HepG2 (cell line): Measurements from ENCODE around the gene MYBPC3. TPM values are rescaled to one million over a fixed set of nuclear protein-coding genes. Genes with fewer than 3 reads are reported as not detected.

Source experiments
- CCDC6 ChIP-seq: sonication (generic); formaldehyde crosslinking; IDR thresholded peaks from 2 replicates; pipeline ENCODE4 v1.8.1; 2022; ENCODE audit warnings: mild to moderate bottlenecking, missing genetic modification reagents, moderate library complexity
- GFI1 ChIP-seq: sonication (generic); formaldehyde crosslinking; IDR thresholded peaks from 2 replicates; pipeline ENCODE4 v1.5.0; 2020; ENCODE audit warnings: missing genetic modification reagents, mild to moderate bottlenecking, borderline replicate concordance
- HDAC2 ChIP-seq: sonication (generic); formaldehyde crosslinking; IDR thresholded peaks from 2 replicates; pipeline ENCODE4 v1.4.0; 2020; ENCODE audit warnings: missing genetic modification reagents
- KAT7 ChIP-seq: IDR thresholded peaks from 2 replicates; pipeline ENCODE4 v1.6.1; 2018; ENCODE audit warnings: borderline replicate concordance, missing compliant biosample characterization
- KDM1A ChIP-seq: IDR thresholded peaks from 2 replicates; pipeline ENCODE4 v1.6.1; 2016; ENCODE audit warnings: missing compliant biosample characterization
- KDM2A ChIP-seq: sonication (generic); formaldehyde crosslinking; IDR thresholded peaks from 2 replicates; pipeline ENCODE4 v1.4.0; 2020; ENCODE audit warnings: low read depth, missing genetic modification reagents, borderline replicate concordance
- KDM4B ChIP-seq: sonication (generic); formaldehyde crosslinking; IDR thresholded peaks from 2 replicates; pipeline ENCODE4 v1.4.0; 2020; ENCODE audit warnings: missing genetic modification reagents
- NONO ChIP-seq, 2 experiments: fragments of 450-650 bp in 1 of 2; sonication (generic) in 1 of 2; formaldehyde crosslinking in 1 of 2; IDR thresholded peaks in 1 of 2; conservative IDR thresholded peaks in 1 of 2; 2 replicates each; pipeline versions ENCODE4 v1.6.1 to v1.8.0; 2017 to 2022; ENCODE audit warnings: mild to moderate bottlenecking in 1 of 2, missing genetic modification reagents in 1 of 2, moderate library complexity in 1 of 2
- ZNF160 ChIP-seq: sonication (generic); formaldehyde crosslinking; IDR thresholded peaks from 2 replicates; pipeline ENCODE4 v1.8.0; 2022; ENCODE audit warnings: mild to moderate bottlenecking, inconsistent platforms, missing genetic modification reagents
- ZNF414 ChIP-seq: sonication (generic); formaldehyde crosslinking; IDR thresholded peaks from 2 replicates; pipeline ENCODE4 v1.5.0; 2020; ENCODE audit warnings: missing genetic modification reagents
- ZNF430 ChIP-seq: sonication (generic); formaldehyde crosslinking; IDR thresholded peaks from 2 replicates; pipeline ENCODE4 v1.9.0; 2021; ENCODE audit warnings: mild to moderate bottlenecking, missing genetic modification reagents
- ZNF44 ChIP-seq: sonication (generic); formaldehyde crosslinking; IDR thresholded peaks from 2 replicates; pipeline ENCODE4 v1.5.1; 2020; ENCODE audit warnings: mild to moderate bottlenecking, missing genetic modification reagents
- ZNF563 ChIP-seq: sonication (generic); formaldehyde crosslinking; IDR thresholded peaks from 2 replicates; pipeline ENCODE4 v1.8.0; 2022; ENCODE audit warnings: mild to moderate bottlenecking, moderate library complexity, missing genetic modification reagents
- ZNF609 ChIP-seq: sonication (generic); formaldehyde crosslinking; IDR thresholded peaks from 2 replicates; pipeline ENCODE4 v1.4.0; 2020; ENCODE audit warnings: mild to moderate bottlenecking, missing genetic modification reagents, borderline replicate concordance
- ZNF646 ChIP-seq: sonication (generic); formaldehyde crosslinking; IDR thresholded peaks from 2 replicates; pipeline ENCODE4 v1.9.0; 2021; ENCODE audit warnings: mild to moderate bottlenecking, missing genetic modification reagents
- ZNF768 ChIP-seq: sonication (generic); formaldehyde crosslinking; IDR thresholded peaks from 2 replicates; pipeline ENCODE4 v1.4.0; 2020; ENCODE audit warnings: missing genetic modification reagents
- ZNF891 ChIP-seq: sonication (generic); formaldehyde crosslinking; IDR thresholded peaks from 2 replicates; pipeline ENCODE4 v1.5.0; 2020; ENCODE audit warnings: mild to moderate bottlenecking, missing genetic modification reagents
- polyA plus RNA-seq, 8 experiments: library from polyadenylated mRNA; depleted of rRNA in 3 of 8; stranded (reverse) in 7 of 8; unstranded in 1 of 8; fragments of >200 nt; fragmentation: Illumina TruSeq in 4 of 8; extraction: Trizol in 4 of 8; gene quantifications; 2 replicates each; pipeline versions ENCODE4 v1.2.1 to v1.2.3, GENCODE V29; 2011 to 2016; ENCODE audit warnings: low read depth in 4 of 8, missing spikeins in 1 of 8, mixed read lengths in 1 of 8; ENCODE audit not compliant: insufficient read depth in 1 of 8
- total RNA-seq, 5 experiments: library from RNA; depleted of rRNA; stranded (reverse); fragments of >200 nt; fragmentation: Illumina TruSeq; extraction: Trizol; gene quantifications; 2 replicates each; pipeline ENCODE4 v1.2.3, GENCODE V29; 2016; ENCODE audit warnings: low read depth in 1 of 5

Gene MYBPC3
- total and polyA plus RNA-seq, 2 of the 13 experiments (the other 11 are each of a cell fraction or from before 2014, with no cell fraction given), result not detected

DNA sequence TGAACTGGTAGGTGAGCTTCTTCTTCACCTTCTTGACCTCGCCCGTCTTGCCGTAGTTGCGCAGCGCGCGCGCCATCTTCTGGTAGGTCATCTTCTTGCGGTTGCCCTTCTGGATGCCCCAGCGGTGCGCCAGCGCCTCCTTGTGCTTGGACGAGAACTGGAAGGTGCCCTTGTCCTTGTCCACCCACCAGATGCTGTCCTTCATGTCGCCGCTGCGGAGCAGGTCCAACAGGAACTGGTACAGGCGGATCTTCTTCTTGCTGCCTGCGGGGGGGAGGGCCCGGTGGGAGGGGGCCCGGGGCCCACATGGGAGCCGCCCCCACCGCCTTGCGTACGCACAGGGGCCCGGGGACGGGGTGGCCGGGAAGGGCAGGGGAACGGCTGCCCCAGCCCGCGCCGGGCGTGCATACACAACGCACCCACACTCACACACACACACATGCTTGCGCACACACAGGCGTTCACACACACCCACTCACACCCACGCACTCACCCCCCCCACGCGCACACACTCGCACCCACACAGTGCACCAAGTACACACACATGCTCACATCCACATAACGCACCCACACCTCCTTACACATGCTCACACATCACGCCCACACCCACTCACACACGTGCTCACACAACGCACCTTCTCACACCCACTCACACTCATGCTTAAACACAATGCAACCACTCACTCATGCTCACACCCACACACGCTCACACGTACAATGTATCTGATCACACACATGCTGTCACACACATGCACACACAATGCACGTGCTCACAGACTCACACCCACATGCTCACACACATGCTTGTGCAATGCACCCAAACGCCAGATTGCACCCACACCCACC, 3.0 kb upstream of the MYBPC3 start (continued):
- TF ChIP-seq ZNF609 (CRISPR knock-in tag) (0 out of 2 replicates have a peak, but pooled peaks have one; percentile 28), ZNF891 (CRISPR knock-in tag) (no peak), GFI1 (no peak), ZNF646 (CRISPR knock-in tag) (peak; percentile 86), ZNF563 (CRISPR knock-in tag) (peak; percentile 30; the same call in 1 of the 2 replicates), ZNF414 (CRISPR knock-in tag) (peak; percentile 85), CCDC6 (CRISPR knock-in tag) (peak; percentile 83; the same call in 1 of the 2 replicates), NONO (IDR thresholded peaks at IDR 0.05) (no peak), NONO (CRISPR knock-in tag; conservative IDR thresholded peaks at IDR 0.05) (peak; percentile 80), ZNF44 (CRISPR knock-in tag) (no peak), ZNF430 (CRISPR knock-in tag) (no peak; the same call in 1 of the 2 replicates), HDAC2 (CRISPR knock-in tag) (peak; percentile 87), KDM2A (peak; percentile 93), ZNF160 (CRISPR knock-in tag) (0 out of 2 replicates have a peak, but pooled peaks have one; percentile 20), KDM1A (peak; percentile 79), KAT7 (CRISPR knock-in tag) (peak; percentile 60; the same call in 1 of the 2 replicates), ZNF768 (CRISPR knock-in tag) (peak; percentile 71), KDM4B (CRISPR knock-in tag) (no peak; the same call in 1 of the 2 replicates)
